GM18868 (cell line): ENCODE measurements around the gene OS9.
A peak's percentile ranks its signal among the peaks of the same experiment; 100 is the strongest.

Experiments used
- ATAC-seq: cut with Tn5 transposase; IDR thresholded peaks from one replicate; pipeline ENCODE4 v1.9.1; 2021; ENCODE audit warnings: mild to moderate bottlenecking, moderate library complexity; ENCODE audit not compliant: unreplicated experiment

OS9 gene

DNA sequence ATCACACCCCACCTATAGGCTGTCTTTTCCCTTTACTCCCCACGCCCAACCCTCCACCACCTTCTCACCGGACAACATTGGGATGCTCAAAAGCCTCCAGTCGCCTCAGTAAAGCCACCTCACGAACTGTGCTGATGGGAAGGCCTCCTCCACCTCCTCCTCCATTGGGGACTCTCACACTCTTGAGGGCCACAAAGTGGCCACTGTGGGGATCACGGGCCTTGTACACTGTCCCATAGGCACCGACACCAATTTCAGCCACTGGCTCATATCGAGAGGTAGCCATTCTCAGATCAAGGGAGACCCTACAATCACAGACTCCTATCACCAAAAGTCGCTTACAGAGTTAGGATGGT is 57.5 kb downstream of the OS9 start:
- ATAC-seq = no peak

DNA sequence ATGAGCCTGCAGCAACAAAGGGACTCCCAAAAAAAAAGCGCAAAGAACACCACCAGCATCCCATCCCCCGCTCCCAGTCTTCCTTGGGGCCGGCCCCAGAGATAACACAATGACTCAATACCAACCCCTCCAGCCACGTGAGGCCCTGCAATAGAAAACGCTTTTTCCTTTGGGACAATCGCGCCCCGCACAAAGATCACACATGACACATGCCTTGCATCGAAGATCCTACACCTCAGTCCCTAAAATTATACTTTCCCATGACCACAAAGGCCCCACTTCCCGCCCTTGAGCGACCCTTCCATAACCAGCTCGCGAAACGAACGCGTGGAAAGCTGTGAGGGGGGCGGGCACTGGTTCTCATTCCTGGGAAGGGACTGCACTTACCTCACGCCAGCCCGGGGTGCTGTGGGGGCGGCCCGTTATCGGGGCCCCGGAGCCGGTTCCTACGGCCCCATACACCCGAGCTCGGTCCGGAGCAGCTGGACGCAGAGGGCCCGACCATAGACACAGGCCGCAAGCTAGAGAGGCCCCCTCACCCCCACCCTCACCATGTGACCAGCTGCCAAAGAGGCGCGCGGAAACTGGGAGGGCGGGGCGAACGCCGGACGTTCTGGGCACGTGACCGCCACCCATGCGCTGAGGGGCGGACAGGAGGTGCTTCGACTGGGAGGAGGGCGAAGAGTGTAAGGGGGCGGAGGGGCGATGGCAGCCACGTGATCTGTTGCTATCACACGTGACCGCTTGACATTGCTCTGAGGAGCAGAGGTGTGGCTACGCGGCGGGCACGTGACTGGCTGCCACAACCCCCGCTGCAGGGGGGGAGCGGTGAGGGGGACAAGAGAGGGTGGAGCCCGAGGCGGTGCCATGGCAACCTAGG is 58.1 kb downstream of the OS9 start, which contains the start of gene CDK4:
CDK4 (minus strand) TSS at position 523 of the 880 bp plus-strand sequence. CDS start 593 bp downstream, outside the sequence.
- peak; percentile 69 for ATAC-seq

DNA sequence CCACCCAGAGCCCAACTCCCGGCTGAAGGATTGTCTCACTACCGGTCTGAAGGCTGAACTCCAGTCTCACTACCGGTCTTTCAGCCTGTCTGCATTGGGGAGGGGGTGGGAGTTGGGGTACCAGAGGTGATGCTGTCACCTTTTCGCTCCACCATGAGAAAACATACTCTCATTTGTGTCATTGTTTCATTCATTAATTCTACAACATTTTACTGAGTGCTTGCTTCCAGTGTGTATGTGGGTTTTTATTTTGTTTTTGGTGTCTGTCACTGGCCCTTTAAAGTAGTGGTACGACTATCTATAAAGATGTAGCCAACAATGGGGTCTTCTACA is 58.7 kb downstream of the OS9 start:
- ATAC-seq = no peak

DNA sequence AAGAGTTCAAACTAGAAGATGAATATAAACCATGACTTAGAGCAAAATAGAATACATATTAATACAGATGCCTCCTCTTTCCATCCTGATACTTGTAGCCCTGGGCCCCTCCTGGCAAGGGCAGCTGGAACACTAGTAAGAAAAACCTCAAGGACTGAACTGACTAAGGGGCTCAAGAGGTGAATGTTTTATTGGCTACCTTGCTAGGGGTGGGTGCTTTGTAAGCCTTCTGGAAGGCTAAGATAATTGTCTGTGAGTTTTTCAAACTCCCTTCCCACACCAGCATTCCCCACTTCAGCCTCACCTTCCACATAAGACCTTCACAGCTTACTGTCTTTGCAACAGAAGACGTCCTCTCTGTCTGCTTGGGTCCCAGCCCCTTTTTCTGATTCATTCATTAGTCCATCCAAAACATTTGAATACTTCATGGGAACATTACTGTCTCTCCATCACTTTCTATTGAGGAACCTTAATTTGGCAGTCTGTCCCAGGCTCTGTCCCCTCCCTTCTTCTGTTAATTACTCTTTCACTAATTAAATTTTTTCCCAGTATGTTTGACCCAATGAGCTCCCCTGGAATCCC is 59.9 kb downstream of the OS9 start:
- no peak for ATAC-seq

DNA sequence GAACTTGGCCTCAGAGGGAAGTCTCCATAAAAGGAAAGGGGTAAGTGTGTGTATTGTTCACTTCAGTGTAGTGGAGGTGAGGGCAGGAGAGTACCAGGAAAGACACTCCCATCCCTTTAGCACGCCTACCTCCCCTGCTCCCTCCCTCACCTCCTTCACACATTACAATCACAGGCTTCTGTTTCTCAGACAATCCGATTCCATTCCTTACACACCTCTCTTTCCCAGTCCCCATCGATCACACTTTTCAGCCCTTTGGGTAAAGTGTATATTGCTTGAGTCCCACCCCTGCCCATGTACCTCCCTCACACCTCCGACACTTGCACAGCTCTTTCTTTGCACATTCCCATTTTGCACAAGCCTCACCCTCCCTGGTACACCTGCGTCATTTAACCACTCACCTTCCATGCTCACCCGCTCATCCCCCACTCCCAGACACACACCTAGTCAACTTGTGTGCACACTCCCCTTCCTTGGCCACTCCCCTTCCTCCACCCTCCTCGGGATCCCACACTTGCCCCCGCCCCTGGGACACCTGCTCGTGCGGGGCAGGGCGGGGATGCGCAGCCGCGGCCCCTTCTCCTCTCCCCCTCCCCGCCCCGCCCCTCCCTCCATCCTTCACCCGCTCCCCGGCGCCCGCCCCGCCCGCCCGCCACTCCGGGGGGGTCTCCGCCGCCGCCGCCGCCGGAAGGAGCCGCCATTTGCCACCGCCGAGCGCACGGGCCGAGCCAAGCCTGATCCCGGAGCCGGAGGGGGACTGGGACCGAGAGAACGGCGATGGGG is 60.7 kb downstream of the OS9 start, which contains the start of gene MARCHF9:
MARCHF9 (plus strand) TSS at position 693 of the 783 bp plus-strand sequence. CDS start 426 bp downstream, outside the sequence.
- ATAC-seq = peak; percentile 45

DNA sequence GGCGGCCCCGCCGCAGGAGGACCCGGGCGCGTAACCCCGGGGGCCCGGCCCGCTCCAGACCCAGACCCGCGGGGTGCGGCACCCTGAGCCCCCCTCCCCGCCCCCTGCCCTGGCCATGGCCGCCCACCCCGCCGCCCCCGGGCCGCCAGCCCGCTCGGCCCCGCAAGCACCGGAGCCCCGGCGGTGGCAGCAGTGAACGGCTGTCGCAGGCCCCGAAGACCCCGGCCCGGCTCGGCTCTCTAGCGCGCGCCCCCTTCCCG is 61.2 kb downstream of the OS9 start:
- ATAC-seq = no peak

DNA sequence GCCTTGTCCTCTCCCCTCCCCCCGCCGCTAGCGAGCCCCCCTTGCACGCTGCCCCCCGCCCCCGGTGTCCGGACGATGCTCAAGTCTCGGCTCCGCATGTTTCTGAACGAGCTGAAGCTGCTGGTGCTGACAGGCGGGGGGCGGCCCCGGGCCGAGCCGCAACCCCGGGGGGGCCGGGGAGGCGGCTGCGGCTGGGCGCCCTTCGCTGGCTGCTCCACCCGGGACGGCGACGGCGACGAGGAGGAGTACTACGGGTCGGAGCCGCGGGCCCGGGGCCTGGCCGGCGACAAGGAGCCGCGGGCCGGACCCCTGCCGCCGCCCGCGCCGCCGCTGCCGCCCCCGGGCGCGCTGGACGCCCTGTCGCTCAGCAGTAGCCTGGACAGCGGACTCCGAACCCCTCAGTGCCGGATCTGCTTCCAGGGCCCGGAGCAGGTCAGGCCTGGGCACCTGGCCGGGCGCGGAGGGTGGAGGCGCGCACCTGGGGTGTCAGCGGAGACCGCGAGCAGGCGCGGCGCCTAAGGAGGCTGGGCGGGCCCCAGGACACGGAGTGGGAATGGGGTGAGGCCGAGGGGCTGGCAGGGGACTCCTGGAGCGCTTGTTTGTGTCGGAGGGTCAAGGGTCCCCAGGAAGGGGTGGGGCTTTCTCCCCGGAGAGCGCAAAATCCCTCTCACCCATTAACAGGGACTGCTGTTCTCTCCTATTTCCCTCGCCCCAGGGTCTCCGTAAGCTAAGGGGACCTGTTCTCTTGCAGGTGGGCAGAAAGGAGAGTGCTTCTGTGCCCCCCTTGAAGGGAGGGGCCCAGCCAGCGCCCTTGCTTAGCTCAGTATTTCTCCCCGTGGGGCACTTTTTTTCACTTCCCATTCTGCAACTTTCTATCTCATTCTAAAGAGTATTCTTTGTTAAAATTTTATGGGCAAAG is 61.8 kb downstream of the OS9 start:
- ATAC-seq = no peak

DNA sequence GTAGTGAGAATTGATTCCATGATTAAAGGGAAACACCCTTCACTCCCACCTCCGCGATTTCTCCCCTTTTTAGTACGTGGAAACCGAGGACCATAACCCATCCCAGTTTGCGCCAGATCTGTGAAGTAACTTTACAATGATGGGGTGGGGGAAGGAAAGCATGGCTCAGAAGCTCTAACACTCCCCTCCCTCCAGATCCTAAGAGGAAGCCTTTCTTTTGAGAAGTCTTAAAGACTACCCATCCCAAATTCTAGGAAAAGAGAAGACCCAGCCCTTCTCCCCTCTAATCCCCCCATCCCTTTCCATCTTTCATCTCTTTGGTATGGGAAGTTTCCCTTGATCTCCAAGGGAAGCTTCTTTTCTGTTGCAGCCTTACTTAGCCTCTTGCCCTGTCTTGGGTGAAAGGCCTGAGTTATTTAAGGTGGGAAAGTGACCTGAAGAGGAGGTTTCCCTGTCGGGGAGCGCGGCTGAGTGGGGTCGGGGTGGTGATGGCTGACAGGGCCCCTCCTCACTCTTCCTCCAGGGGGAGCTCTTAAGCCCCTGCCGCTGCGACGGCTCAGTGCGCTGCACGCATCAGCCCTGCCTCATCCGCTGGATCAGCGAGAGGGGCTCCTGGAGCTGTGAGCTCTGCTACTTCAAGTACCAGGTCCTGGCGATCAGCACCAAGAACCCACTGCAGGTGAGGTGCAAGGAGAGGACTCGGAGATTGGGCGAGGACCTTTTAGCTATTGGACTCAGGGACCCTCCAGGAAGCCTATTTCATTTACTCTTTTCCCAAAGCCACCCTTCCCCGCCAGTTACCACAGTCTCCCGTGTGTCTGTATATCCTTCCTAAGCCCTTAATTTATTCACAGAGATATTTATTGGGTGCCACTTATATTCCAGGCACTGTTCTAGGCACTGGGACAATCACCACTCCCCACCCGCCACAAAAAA is 62.7 kb downstream of the OS9 start:
- peak; percentile 31 for ATAC-seq

DNA sequence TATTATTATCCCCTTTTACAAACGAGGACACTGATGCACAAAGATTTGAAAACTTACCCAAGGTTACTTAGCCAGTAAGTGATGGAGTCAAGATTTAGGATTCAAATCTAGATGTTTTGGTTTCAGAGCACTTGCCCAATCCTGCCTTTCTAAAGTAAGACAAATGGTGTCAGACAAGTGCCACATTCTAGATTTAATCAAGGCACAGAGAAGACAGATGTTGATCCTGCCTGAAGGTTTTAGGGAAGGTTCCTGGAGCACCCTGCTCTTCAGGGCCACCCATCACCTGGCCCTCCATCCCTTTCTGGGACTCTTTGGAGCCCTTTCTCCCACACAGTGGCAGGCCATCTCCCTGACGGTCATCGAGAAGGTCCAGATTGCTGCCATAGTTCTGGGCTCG is 63.8 kb downstream of the OS9 start:
- no peak for ATAC-seq

DNA sequence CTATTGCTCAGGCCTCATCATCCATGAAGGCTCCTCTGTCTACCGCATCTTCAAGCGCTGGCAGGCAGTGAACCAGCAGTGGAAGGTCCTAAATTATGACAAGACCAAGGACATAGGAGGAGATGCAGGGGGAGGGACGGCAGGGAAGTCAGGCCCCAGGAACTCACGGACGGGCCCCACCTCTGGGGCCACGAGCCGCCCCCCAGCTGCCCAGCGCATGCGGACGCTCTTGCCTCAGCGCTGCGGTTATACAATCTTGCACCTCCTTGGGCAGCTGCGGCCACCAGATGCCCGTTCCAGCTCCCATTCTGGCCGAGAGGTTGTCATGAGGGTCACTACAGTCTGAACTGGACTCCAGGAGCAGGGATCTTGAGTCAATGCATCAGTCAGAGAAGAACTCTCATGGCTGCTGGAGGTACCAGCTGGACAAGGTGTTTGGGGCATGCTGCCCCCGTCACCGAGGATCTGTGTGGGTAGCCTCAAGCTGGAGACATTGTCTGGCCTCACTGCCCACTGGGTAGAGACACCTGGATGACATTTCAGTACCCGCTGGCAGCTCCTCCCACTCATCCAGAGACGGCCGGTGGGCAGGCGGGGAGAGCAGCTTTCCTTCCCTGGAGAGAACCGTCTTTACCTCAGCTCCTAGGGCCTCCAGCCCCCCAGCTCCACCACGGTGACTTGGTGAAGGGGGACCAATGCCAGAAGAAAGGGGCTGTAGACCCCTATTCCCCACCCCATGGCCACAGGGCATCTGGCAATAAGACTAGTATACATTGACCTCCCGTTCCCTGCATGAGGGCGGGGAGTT is 64.8 kb downstream of the OS9 start:
- no peak for ATAC-seq

DNA sequence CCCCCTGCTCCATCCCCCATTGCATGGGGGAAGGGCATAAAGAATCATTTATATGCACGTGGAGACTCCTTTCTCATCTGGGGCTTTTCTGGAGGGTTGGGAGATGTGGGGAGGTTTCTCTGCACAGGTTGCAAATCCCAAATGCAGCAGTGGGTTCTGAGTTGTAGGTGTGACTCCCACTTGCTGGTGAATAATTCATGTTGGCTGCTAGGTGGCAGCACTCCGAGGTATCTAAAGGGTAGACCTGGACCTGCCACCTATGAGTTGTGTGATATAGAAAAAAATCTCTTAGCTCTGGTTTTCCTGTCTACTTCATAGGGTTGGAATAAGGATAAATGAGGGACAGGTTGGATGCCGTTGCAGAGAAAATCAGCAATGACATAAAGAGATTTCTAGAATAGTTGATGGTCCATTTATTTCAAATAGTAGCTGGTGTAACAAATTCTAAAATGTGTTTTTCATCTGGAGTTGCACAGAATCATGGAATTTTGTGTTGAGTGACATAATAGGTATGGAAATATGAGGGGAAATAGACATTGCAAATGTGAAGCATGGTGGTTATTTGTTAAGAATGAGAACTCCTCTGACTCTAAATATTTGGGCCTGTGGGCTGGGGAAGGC is 65.5 kb downstream of the OS9 start:
- ATAC-seq = no peak

DNA sequence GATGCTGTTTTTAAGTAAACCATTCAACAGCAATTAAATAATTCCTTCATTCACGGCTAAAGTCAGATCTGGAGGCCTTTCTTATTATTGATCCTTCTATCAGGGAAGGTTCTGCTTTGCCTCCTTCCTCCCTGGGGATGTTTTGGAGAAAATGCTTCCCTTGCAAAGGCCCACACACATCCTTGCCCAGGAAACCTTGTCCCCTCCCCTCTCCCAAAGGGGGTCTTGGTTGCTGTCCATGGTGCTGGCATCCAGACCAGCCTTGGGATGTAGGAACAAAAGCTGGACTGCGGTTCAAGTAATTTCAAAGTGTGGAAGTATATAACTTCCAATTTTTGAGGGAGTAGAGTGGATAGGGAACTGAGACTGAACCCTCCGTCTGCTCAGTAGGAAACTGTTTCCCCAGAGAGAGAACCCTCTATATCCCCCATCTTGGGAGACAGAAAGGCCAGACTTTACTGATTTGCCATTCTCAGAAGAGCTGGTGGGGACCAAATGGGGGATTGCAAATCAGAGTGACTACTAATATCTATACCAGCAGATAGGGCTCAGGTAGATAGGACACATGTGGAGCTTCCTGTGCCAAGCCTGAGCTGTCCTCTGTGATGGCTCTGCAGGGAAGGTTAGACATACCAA is 66.5 kb downstream of the OS9 start:
- no peak for ATAC-seq

DNA sequence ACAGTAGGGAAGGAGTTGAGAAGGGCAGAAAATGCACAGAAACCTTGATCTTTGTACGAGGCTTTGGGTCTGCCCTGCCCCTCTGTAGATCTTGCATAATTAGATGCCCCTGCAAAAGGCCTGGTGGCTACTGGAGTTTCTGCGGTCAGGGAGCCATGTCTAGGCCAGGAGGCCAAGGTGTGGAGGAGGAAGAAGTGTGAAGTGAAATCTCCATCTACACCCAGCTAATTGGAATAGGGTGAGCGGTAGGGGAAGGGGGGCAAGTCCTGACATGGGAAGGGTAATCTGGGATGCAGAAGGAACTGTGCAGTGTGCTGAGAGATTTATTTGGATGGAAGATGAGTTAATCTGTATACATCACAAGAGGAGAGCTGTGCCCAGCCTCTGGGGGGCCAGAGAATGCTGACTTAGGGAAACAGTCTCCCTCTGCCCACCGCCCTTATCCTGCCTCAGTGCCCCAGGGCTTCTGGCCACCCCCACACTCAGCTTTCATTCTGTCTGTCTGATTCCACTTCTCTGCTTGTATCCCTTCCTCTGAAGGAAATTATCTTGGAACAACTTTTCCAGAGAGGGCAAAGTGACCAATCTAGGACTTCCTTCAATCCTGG is 67.6 kb downstream of the OS9 start:
- ATAC-seq = no peak

DNA sequence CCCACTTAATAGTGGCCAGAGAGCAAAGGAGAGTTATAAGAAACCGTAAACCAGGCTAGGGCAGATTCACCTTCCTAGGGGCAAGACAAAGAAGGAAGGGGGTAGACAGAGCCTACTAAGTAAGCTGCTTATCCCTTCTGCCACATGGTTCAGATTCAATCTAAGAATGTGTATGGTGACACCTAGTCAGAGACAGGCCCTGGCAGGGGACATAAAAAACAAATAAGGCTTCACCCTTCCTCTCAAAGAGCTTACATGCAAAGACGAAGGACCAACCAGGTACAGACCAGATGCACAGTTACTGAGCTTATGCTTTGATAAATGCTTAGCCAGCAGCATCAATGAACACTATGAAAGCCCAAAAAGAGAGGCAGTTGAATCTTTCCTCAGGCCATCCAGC is 68.5 kb downstream of the OS9 start:
- ATAC-seq = no peak

DNA sequence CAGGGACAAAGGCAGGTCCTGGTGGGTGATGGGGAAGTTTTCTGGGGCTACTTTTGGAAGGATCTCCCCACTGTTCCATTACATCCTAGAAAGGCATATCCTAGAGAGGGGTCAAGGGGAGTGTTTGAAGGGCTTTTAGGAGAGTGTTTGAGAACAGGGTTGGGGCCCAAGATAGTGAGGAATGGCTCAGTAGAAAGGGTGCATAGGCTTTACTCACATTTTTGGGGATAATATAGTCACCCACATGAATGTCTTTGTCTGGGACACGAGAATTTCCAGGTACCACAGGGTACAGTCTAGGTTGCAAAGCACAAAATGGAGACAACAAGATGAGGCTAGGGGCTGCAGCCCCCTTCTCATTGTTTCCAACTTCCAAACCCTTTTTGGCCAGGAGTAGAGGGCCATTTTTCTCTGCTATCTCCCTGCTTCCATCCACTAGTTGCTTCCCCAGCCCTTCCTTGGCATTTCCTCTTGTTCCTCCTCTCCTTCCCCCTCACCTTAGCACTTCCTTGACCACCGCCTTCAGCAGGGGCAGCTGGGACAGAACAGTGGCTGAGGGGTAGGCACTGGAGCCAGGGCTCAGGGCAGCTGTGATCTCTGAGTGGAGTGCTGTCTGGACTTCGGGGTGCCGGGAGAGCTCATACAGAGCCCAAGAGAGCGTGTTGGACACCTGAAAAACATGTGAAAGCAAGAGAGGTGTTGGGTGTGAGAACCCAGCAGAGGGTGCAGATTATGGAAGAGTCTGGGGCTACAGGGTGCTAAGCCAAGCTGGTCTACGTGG is 70.1 kb downstream of the OS9 start:
- no peak for ATAC-seq

DNA sequence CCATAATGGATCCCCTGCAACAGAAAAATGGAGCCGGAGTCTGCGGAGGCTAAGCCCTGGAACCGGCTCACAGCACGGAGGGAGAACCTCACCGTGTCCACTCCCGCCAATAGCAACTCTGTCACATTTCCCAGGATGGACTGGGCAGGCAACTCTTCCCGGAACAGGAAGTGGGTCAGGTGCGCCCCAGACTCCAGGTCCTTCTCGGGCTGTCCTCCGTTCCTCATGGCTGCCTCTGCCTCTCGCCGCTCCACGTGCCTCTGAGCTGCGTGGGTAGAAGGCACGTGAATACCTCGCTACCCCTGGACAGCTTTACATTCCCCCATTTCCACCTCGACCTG is 70.7 kb downstream of the OS9 start:
- ATAC-seq = peak; percentile 14
